MM.1S (cell line): ENCODE data around the gene ABTB2.

Experiments used
- CTCF ChIP-seq: fragments of 300-600 bp; sonication (generic); IDR thresholded peaks from 2 replicates; pipeline ENCODE4 v1.5.1; 2016; ENCODE audit warnings: antibody characterized with exemption, low read length, mixed read lengths
- EZH2 ChIP-seq: fragments of 300-600 bp; sonication (generic); optimal IDR thresholded peaks from 2 replicates; pipeline ENCODE3; 2017; ENCODE audit warnings: low read depth, mild to moderate bottlenecking, antibody characterized with exemption, low read length, mixed read lengths

- TF ChIP-seq CTCF (no peak), EZH2 (no peak)
These were observed 26.1 kb downstream of the ABTB2 start for GRCh38 chr11:34331736-34332135.
